Muscle of leg (tissue), 9 donors: Measurements from ENCODE around the gene ITPRID1. TPM values are rescaled to one million over a fixed set of nuclear protein-coding genes. Genes with fewer than 3 reads are reported as not detected.

Experiments
- polyA plus RNA-seq, 8 donors: library from polyadenylated mRNA; unstranded; fragments of 120-200 nt; gene quantifications; one replicate each; pipeline versions ENCODE4 v1.2.1 to v1.2.3, GENCODE V29; 2013; ENCODE audit warnings: inconsistent platforms in 1 of 8, low replicate concordance in 1 of 8; ENCODE audit not compliant: insufficient read length in 8 of 8, insufficient read depth in 1 of 8
- total RNA-seq: library from RNA; stranded (reverse); fragments of 120-200 nt; gene quantifications from one replicate; pipeline ENCODE4 v1.2.4, GENCODE V29; 2013

ITPRID1 gene
- total and polyA plus RNA-seq, 9 donors, result 0.23 to 1.0 (median 0.30) TPM

Other genes starting within 250 kb of the ITPRID1 start
- 0.04 TPM for gene NEUROD6, start 173.4 kb upstream of the ITPRID1 start, total RNA-seq
- under 1 TPM in 5 of 8 donors, not detected in 3; 0.05 to 0.21 (median 0.09) TPM for gene NEUROD6, start 173.4 kb upstream of the ITPRID1 start, polyA plus RNA-seq
- gene PPP1R17, start 173.1 kb downstream of the ITPRID1 start, total RNA-seq, result not detected
- gene PPP1R17, start 173.1 kb downstream of the ITPRID1 start, polyA plus RNA-seq, result not detected